ENCODE measurements around the gene CXXC5.

DNA sequence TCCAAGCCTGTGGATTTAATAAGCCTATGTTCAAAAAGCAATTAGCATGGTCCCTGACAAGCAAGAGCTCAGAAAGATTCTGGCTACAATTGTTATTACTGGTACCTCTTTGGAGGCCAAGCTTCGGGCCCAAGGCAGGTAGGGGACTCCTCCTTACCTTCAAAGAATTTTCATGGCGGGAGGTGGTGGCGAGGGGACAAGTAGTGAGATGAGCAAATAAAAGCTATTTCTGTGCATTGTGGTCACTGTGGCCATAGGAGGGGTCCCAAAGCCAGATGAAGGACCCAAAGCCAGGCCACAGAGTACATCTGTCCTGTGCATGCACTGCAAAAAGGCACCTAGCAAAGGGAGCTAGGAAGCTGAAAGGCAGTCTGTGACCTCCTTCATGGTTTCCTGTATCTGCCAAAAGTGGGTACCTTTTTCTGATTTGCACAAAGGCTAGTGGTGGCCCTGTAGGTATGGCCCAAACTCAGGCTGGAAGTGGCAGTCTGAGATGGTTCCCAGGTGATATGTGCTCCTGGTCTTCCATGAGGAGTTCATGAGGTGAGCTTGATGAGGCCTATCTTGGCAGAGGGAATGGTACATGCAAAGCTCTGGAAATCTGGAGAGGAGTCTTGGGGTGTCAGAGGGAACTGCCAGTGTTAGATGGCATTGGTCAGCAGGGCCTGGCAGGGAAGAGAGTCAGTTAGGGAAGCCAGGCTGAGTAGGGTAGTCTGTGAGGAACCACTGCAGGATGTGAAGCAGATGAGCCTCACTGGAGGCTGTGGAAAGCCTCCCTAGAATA lies 3.3 kb upstream of the CXXC5 start:
- TF ChIP-seq EP300 (IDR thresholded peaks at IDR 0.05), result no peak
- TF ChIP-seq, protein P1, sequence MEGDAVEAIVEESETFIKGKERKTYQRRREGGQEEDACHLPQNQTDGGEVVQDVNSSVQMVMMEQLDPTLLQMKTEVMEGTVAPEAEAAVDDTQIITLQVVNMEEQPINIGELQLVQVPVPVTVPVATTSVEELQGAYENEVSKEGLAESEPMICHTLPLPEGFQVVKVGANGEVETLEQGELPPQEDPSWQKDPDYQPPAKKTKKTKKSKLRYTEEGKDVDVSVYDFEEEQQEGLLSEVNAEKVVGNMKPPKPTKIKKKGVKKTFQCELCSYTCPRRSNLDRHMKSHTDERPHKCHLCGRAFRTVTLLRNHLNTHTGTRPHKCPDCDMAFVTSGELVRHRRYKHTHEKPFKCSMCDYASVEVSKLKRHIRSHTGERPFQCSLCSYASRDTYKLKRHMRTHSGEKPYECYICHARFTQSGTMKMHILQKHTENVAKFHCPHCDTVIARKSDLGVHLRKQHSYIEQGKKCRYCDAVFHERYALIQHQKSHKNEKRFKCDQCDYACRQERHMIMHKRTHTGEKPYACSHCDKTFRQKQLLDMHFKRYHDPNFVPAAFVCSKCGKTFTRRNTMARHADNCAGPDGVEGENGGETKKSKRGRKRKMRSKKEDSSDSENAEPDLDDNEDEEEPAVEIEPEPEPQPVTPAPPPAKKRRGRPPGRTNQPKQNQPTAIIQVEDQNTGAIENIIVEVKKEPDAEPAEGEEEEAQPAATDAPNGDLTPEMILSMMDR (IDR thresholded peaks at IDR 0.05), result no peak
